Measurements from ENCODE around the gene CCDC157. TPM values are rescaled to one million over a fixed set of nuclear protein-coding genes. Genes with fewer than 3 reads are reported as not detected.

The CCDC157 gene
- 2.2 and 3.5 TPM in 2 replicates for total RNA-seq (2013; cell fraction: nucleolus; rRNA removed)
- total RNA-seq (2014; rRNA removed) (2.0 and 2.7 TPM in 2 replicates), total RNA-seq (2014; rRNA removed; fragmentation: Illumina TruSeq; extraction: Trizol) (0.37 and 0.72 TPM in 2 replicates), total RNA-seq (2021) (1.4 and 1.5 TPM in 2 replicates), polyA plus RNA-seq (2011; rRNA removed) (0.40 and 1.0 TPM in 2 replicates), polyA plus RNA-seq (2014; fragmentation: Illumina TruSeq; extraction: Trizol) (0.08 and 0.81 TPM in 2 replicates), polyA plus RNA-seq (2014; fragmentation: Nextera tagmentation; extraction: Ambion mirVana) (under 1 TPM; 0.10 to 0.46 TPM), polyA plus RNA-seq (2014; rRNA removed) (2.0 and 2.8 TPM in 2 replicates), polyA plus RNA-seq (2016; fragmentation: Nextera tagmentation; extraction: Ambion mirVana) (1 to 10 TPM; 1.9 to 2.8 TPM), polyA minus RNA-seq (2011; rRNA and poly(A)+ RNA removed) (0.93 and 1.0 TPM in 2 replicates), Bru-seq, nascent RNA (percentile 45 among the genes with signal in this experiment), BruChase-seq, experiment 1, labeled RNA remaining after a 6-hour chase (percentile 40 among the genes with signal in this experiment), BruChase-seq, experiment 2, labeled RNA remaining after a 2-hour chase (percentile 44 among the genes with signal in this experiment)
- 0.54 TPM for polyA plus RNA-seq (2011; ENCODE audit: low read depth)
- 1.3 and 2.5 TPM in 2 replicates for polyA plus RNA-seq (2011; cell fraction: cytosol; rRNA removed)
- polyA plus RNA-seq (2011; cell fraction: nucleus; rRNA removed): 3.6 and 4.0 TPM in 2 replicates
- 1.1 and 1.2 TPM in 2 replicates for polyA plus RNA-seq (2012)
- 1.7 TPM in 1 of 2 replicates, not detected in the other for polyA minus RNA-seq (2011; cell fraction: cytosol; rRNA and poly(A)+ RNA removed)
- 1.9 and 3.1 TPM in 2 replicates for polyA minus RNA-seq (2011; cell fraction: nucleus; rRNA and poly(A)+ RNA removed)
- long read RNA-seq, experiment 1: 0 reads
- long read RNA-seq, experiment 2: 0 reads

DNA sequence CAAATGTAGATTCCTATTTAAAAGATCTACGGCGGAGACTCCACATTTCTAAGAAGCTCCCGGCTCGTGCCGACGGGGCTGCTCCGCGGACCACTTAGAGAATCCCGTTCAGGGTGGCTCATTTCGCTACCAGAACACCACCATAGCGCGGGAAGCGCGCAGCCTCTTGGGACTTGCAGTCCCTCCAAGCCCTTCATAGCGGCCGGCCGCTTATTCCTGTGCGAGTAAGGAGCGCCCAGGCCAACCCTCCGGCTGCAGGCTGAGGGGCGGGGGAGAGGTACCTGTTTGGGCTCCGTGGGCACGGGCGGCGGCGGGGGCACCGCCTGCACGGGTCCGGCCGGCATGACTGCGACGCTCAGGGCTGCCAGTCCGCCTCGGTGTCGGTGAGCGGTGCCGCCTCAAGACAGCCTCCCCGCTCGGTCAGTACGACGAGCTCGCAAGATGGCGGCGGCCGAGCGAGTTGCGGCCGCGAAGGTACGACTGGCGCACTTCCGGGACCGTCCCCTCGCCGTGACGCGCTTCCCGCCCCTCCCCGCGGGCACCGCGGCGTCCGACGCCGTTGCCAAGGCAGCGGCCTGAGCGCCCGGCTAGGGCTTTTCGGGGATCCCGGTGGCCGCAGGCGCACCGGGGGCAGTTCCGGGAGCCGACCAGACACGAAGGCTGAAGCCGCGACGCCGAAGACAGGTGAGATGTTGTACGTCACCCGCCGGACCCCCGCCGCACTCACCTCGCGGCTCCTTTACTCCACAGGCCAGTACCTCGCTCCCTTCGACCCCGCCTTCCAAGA, at the start of gene CCDC157, which contains the start of gene SF3A1:
TSS of gene CCDC157 (plus strand) at position 559 of the 787 bp plus-strand sequence. CDS start 8,994 bp downstream, outside the sequence.
TSS of gene SF3A1 (minus strand) at position 446 of the 787 bp plus-strand sequence. CDS start at position 344, 102 bp downstream.
- BruUV-seq (replicated peaks): no TSS peak
- peak within 1 kb of the TSS; percentile 88 for H2AFZ ChIP-seq (ENCODE audit: control insufficient read depth, low read depth, low read length)
- DNase-seq (ENCODE audit: low read depth, low spot score) (peak; percentile 56), FAIRE-seq (no peak), ATAC-seq (peak; percentile 96)
- H3K36me3 ChIP-seq (ENCODE audit: control insufficient read depth in 2 of 2, insufficient read depth in 2 of 2, low read length in 1 of 2): peaks cover 8 to 12% of the 10 kb centered on the region in 2 experiments
- H3K4me1 ChIP-seq (ENCODE audit: control insufficient read depth, insufficient read depth, low read length): 0 out of 2 replicates have a peak, but pooled peaks cover 5% of the 10 kb centered on the region
- H3K9ac ChIP-seq (ENCODE audit: control insufficient read depth, insufficient read depth, low read length): peak within 1 kb of the TSS; percentile 96
- no peaks in the 10 kb centered on the region for H3K9me3 ChIP-seq (replicated peaks; ENCODE audit: control insufficient read depth, insufficient read depth, low read length)
- H3K79me2 ChIP-seq (ENCODE audit: control insufficient read depth, insufficient read depth, low read length): peaks cover 44% of the 10 kb centered on the region
- ChIA-PET CTCF (interaction anchor here (0.6 to 1.8 kb wide), 8 partner anchors 30 to 278 kb away, joined by 3 to 23 read pairs (median 3); partner anchors contain the start of genes CASTOR1 and TBC1D10A), SMC1A (ENCODE audit: uncharacterized antibody, unreplicated experiment) (interaction anchor here (0.6 to 1.8 kb wide), 8 partner anchors 28 to 1933 kb away, joined by 3 to 10 read pairs (median 3); no protein-coding TSS in a partner anchor), RAD21 (ENCODE audit: unreplicated experiment) (interaction anchor here (0.6 to 2.0 kb wide), 12 partner anchors 12 to 68 kb away, joined by 3 to 16 read pairs (median 4); partner anchors contain the start of genes CASTOR1 and TBC1D10A), POLR2A (interaction anchor here (0.6 to 5.7 kb wide), 11 partner anchors 9 to 68 kb away, joined by 3 to 35 read pairs (median 4); partner anchors contain the start of gene TBC1D10A)
- no peaks in the 10 kb centered on the region for H3K27me3 ChIP-seq (replicated peaks in 1 of 2; ENCODE audit: control insufficient read depth in 2 of 2, insufficient read depth in 2 of 2, low read length in 1 of 2)
- no peaks in the 10 kb centered on the region for H4K20me1 ChIP-seq (ENCODE audit: control insufficient read depth, insufficient read depth)
- H3K4me3 ChIP-seq: peak within 1 kb of the TSS; percentile 92
- in situ Hi-C loops (cut with MboI) (no loop called here), intact Hi-C loops (cut with micrococcal nuclease; ENCODE audit: unreplicated experiment) (loop anchor here (2.0 kb wide), 1 partner anchor 68 kb away; the partner anchor contains the start of gene CASTOR1)
- peak within 1 kb of the TSS; percentile 91 for H3K4me2 ChIP-seq (ENCODE audit: control insufficient read depth, insufficient read depth)
- H3K27ac ChIP-seq (ENCODE audit: control insufficient read depth, insufficient read depth): peak within 1 kb of the TSS; percentile 92
- 1% methylated on average over 91 of the region's 91 CpGs for WGBS (ENCODE audit: insufficient coverage, insufficient replicate concordance, low lambda C conversion rate, missing lambda C conversion rate)
- TF ChIP-seq SRF (IDR thresholded peaks at IDR 0.05; ENCODE audit: low read depth in 2 of 2, low read length in 2 of 2) (peak in 1 of 2 experiments; percentile 61; a peak in 1 of 4 replicates), MEF2B (IDR thresholded peaks at IDR 0.05; ENCODE audit: partially characterized antibody, poor library complexity, severe bottlenecking) (peak; percentile 65), BCL11A (IDR thresholded peaks at IDR 0.05; ENCODE audit: low read depth, low read length) (peak; percentile 6; the same call in 1 of the 2 replicates), TCF3 (IDR thresholded peaks at IDR 0.05; ENCODE audit: borderline replicate concordance, insufficient read depth, low read depth, low read length) (peak; percentile 71), IRF4 (IDR thresholded peaks at IDR 0.05; ENCODE audit: low read depth, low read length) (peak; percentile 62; the same call in 1 of the 2 replicates), JUNB (IDR thresholded peaks at IDR 0.05) (peak; percentile 61), NFYB (IDR thresholded peaks at IDR 0.05; ENCODE audit: insufficient read depth, low read depth, low read length) (peak; percentile 51; the same call in 1 of the 2 replicates), TAF1 (IDR thresholded peaks at IDR 0.05; ENCODE audit: borderline replicate concordance, low read depth, low read length) (peak; percentile 66; the same call in 1 of the 2 replicates), GABPA (IDR thresholded peaks at IDR 0.05; ENCODE audit: low read depth) (peak; percentile 88), PML (IDR thresholded peaks at IDR 0.05; ENCODE audit: low read length) (peak; percentile 89; the same call in 1 of the 2 replicates)
- TF ChIP-seq, protein P1, sequence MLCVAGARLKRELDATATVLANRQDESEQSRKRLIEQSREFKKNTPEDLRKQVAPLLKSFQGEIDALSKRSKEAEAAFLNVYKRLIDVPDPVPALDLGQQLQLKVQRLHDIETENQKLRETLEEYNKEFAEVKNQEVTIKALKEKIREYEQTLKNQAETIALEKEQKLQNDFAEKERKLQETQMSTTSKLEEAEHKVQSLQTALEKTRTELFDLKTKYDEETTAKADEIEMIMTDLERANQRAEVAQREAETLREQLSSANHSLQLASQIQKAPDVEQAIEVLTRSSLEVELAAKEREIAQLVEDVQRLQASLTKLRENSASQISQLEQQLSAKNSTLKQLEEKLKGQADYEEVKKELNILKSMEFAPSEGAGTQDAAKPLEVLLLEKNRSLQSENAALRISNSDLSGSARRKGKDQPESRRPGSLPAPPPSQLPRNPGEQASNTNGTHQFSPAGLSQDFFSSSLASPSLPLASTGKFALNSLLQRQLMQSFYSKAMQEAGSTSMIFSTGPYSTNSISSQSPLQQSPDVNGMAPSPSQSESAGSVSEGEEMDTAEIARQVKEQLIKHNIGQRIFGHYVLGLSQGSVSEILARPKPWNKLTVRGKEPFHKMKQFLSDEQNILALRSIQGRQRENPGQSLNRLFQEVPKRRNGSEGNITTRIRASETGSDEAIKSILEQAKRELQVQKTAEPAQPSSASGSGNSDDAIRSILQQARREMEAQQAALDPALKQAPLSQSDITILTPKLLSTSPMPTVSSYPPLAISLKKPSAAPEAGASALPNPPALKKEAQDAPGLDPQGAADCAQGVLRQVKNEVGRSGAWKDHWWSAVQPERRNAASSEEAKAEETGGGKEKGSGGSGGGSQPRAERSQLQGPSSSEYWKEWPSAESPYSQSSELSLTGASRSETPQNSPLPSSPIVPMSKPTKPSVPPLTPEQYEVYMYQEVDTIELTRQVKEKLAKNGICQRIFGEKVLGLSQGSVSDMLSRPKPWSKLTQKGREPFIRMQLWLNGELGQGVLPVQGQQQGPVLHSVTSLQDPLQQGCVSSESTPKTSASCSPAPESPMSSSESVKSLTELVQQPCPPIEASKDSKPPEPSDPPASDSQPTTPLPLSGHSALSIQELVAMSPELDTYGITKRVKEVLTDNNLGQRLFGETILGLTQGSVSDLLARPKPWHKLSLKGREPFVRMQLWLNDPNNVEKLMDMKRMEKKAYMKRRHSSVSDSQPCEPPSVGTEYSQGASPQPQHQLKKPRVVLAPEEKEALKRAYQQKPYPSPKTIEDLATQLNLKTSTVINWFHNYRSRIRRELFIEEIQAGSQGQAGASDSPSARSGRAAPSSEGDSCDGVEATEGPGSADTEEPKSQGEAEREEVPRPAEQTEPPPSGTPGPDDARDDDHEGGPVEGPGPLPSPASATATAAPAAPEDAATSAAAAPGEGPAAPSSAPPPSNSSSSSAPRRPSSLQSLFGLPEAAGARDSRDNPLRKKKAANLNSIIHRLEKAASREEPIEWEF (IDR thresholded peaks at IDR 0.05; ENCODE audit: insufficient replicate concordance, low read depth, low read length): no peak
